ENCODE results near the gene SRGAP1. TPM values are rescaled to one million over a fixed set of nuclear protein-coding genes. Genes with fewer than 3 reads are reported as not detected.

SRGAP1 gene
- total and polyA plus RNA-seq, 9 donors, result 2.8 to 17.9 (median 8.6) TPM

GRCh38 chr12:63924781-63925180 is 80.3 kb downstream of the SRGAP1 start:
- Histone ChIP-seq H3K4me3 (no peak overlapping the region), H3K27me3 (no peaks in the 10 kb centered on the region), H3K36me3 (no peaks in the 10 kb centered on the region), H3K9me3 (no peaks in the 10 kb centered on the region), H3K27ac (no peak overlapping the region), H3K4me1 (ENCODE audit: insufficient read depth) (no peaks in the 10 kb centered on the region)
- DNase-seq, result no peak
- TF ChIP-seq POLR2A (IDR thresholded peaks at IDR 0.05), result no peak
- intact Hi-C loops (cut with DNase I), result loop anchor here in 1 of 4 donors (1.0 kb wide), 1 partner anchor 33 kb away; no protein-coding TSS in a partner anchor
- WGBS, 3 donors, result 53 to 98% (median 69%) methylated on average over 1 of the region's 1 CpG

- no peaks in the 10 kb centered on the region for H3K9me3 ChIP-seq
- 97 to 98% (median 98%) methylated on average over 2 of the region's 2 CpGs for WGBS, 3 donors
- intact Hi-C loops (cut with DNase I), result no loop called here
- H3K4me1 ChIP-seq (ENCODE audit: insufficient read depth), result no peaks in the 10 kb centered on the region
- no peak overlapping the region for H3K27ac ChIP-seq
- DNase-seq, result no peak
- TF ChIP-seq CTCF (IDR thresholded peaks at IDR 0.05) (no peak), EP300 (IDR thresholded peaks at IDR 0.05) (no peak), POLR2A (IDR thresholded peaks at IDR 0.05) (no peak)
- no peaks in the 10 kb centered on the region for H3K27me3 ChIP-seq
- H3K4me3 ChIP-seq, result no peak overlapping the region
- no peaks in the 10 kb centered on the region for H3K36me3 ChIP-seq
These were observed 83.0 kb downstream of the SRGAP1 start for GRCh38 chr12:63927511-63927910.

GRCh38 chr12:63928305-63928704 is 83.8 kb downstream of the SRGAP1 start:
- Histone ChIP-seq H3K9me3 (no peaks in the 10 kb centered on the region), H3K27me3 (no peaks in the 10 kb centered on the region), H3K4me3 (no peak overlapping the region), H3K4me1 (ENCODE audit: insufficient read depth) (no peaks in the 10 kb centered on the region), H3K36me3 (no peaks in the 10 kb centered on the region), H3K27ac (no peak overlapping the region)
- no peak for DNase-seq
- TF ChIP-seq EP300 (IDR thresholded peaks at IDR 0.05), result no peak
- no peak for TF ChIP-seq POLR2A (IDR thresholded peaks at IDR 0.05)
- TF ChIP-seq CTCF (IDR thresholded peaks at IDR 0.05), result no peak
- WGBS, 3 donors, result 86 to 94% (median 94%) methylated on average over 2 of the region's 2 CpGs
- intact Hi-C loops (cut with DNase I), result no loop called here

GRCh38 chr12:63929426-63929825 is 84.9 kb downstream of the SRGAP1 start:
- Histone ChIP-seq H3K4me1 (ENCODE audit: insufficient read depth) (no peaks in the 10 kb centered on the region), H3K27ac (no peak overlapping the region), H3K36me3 (no peaks in the 10 kb centered on the region), H3K27me3 (no peaks in the 10 kb centered on the region), H3K4me3 (no peak overlapping the region), H3K9me3 (no peaks in the 10 kb centered on the region)
- WGBS, 3 donors, result 79 to 85% (median 84%) methylated on average over 3 of the region's 3 CpGs
- TF ChIP-seq EP300 (IDR thresholded peaks at IDR 0.05) (no peak), CTCF (IDR thresholded peaks at IDR 0.05) (no peak), POLR2A (IDR thresholded peaks at IDR 0.05) (no peak)
- no peak for DNase-seq
- intact Hi-C loops (cut with DNase I), result no loop called here

- Histone ChIP-seq H3K4me3 (no peak overlapping the region), H3K36me3 (no peaks in the 10 kb centered on the region), H3K4me1 (ENCODE audit: insufficient read depth) (no peaks in the 10 kb centered on the region), H3K9me3 (no peaks in the 10 kb centered on the region), H3K27ac (no peak overlapping the region), H3K27me3 (no peaks in the 10 kb centered on the region)
- 46 to 54% (median 49%) methylated on average over 3 of the region's 3 CpGs for WGBS, 3 donors
- TF ChIP-seq CTCF (IDR thresholded peaks at IDR 0.05) (no peak), EP300 (IDR thresholded peaks at IDR 0.05) (no peak), POLR2A (IDR thresholded peaks at IDR 0.05) (no peak)
- DNase-seq, result no peak
- intact Hi-C loops (cut with DNase I), result loop anchor here in 1 of 4 donors (10.0 kb wide), 1 partner anchor 86 kb away; the partner anchor contains the start of gene SRGAP1
These were observed 86.5 kb downstream of the SRGAP1 start for GRCh38 chr12:63930971-63931370.
